Measurements from ENCODE around the gene SLC35B1.
A peak's percentile ranks its signal among the peaks of the same experiment; 100 is the strongest.

SLC35B1 gene

GRCh38 chr17:49707608-49708514 lies at the start of gene SLC35B1:
Gene SLC35B1 (minus strand): TSS chr17:49707964. CDS start chr17:49707833, 131 bp downstream.
- in situ Hi-C loops (cut with HindIII; ENCODE audit: low pct_unique_long_range_greater_than_20kb, low sequenced_read_pairs): no loop called here

GRCh38 chr17:49757151-49757777 lies 49.5 kb upstream of the SLC35B1 start:
- DNase-seq (ENCODE audit: low read depth in 1 of 2, low spot score in 1 of 2): no peak
- TF ChIP-seq JUND (IDR thresholded peaks at IDR 0.05; ENCODE audit: low read depth): no peak
- in situ Hi-C loops (cut with HindIII; ENCODE audit: low pct_unique_long_range_greater_than_20kb, low sequenced_read_pairs): no loop called here

More at GRCh38 chr17:49707608-49708514, at the start of gene SLC35B1:
- DNase-seq (ENCODE audit: low read depth in 1 of 2, low spot score in 1 of 2): peak; percentile 98 to 100
- TF ChIP-seq JUND (IDR thresholded peaks at IDR 0.05; ENCODE audit: low read depth): no peak

GRCh38 chr17:49756323-49757150 lies 48.8 kb upstream of the SLC35B1 start:
- TF ChIP-seq JUND (IDR thresholded peaks at IDR 0.05; ENCODE audit: low read depth): no peak
- in situ Hi-C loops (cut with HindIII; ENCODE audit: low pct_unique_long_range_greater_than_20kb, low sequenced_read_pairs): no loop called here
- no peak for DNase-seq (ENCODE audit: low read depth in 1 of 2, low spot score in 1 of 2)

DNA sequence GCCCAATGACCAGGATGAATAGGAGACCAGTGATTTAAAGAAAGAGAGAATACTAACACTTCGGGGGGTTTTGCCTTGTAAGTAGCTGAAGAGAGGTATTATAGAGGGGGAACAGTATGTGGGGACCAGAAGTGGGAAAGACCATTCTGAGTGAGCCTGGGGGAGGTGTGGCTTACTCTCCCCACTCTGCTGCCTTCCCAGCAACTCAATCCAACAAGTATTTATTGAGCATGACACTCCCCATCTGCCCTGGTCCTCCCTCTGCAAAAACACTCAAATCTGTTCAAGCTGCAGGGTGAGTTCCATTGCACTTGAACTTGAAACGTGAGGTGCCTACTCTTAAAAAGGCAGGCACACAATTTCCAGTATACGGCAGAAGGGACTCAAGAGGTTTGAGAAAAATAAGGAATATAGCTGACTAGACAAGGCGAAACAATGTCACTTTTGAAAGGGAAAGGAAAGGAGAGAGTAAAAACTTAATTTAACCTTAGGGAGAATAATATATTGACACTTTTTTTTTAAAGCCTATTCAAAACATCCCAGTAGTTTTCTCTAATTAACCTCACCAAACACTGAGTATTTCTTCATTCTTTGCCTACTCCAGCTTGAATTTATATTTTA lies 48.0 kb upstream of the SLC35B1 start:
- no peak for DNase-seq (ENCODE audit: low read depth in 1 of 2, low spot score in 1 of 2)
- in situ Hi-C loops (cut with HindIII; ENCODE audit: low pct_unique_long_range_greater_than_20kb, low sequenced_read_pairs): no loop called here

GRCh38 chr17:49753959-49754391 lies 46.2 kb upstream of the SLC35B1 start:
- no peak for DNase-seq (ENCODE audit: low read depth in 1 of 2, low spot score in 1 of 2)
- in situ Hi-C loops (cut with HindIII; ENCODE audit: low pct_unique_long_range_greater_than_20kb, low sequenced_read_pairs): no loop called here
- no peak for TF ChIP-seq JUND (IDR thresholded peaks at IDR 0.05; ENCODE audit: low read depth)

More for the DNA sequence above, 48.0 kb upstream of the SLC35B1 start:
- TF ChIP-seq JUND (IDR thresholded peaks at IDR 0.05; ENCODE audit: low read depth): no peak

GRCh38 chr17:49752508-49752907 lies 44.7 kb upstream of the SLC35B1 start:
- in situ Hi-C loops (cut with HindIII; ENCODE audit: low pct_unique_long_range_greater_than_20kb, low sequenced_read_pairs): no loop called here
- no peak for DNase-seq (ENCODE audit: low read depth in 1 of 2, low spot score in 1 of 2)
- TF ChIP-seq JUND (IDR thresholded peaks at IDR 0.05; ENCODE audit: low read depth): no peak

GRCh38 chr17:49749730-49750129 lies 42.0 kb upstream of the SLC35B1 start:
- TF ChIP-seq JUND (IDR thresholded peaks at IDR 0.05; ENCODE audit: low read depth): no peak
- in situ Hi-C loops (cut with HindIII; ENCODE audit: low pct_unique_long_range_greater_than_20kb, low sequenced_read_pairs): no loop called here
- no peak for DNase-seq (ENCODE audit: low read depth in 1 of 2, low spot score in 1 of 2)

DNA sequence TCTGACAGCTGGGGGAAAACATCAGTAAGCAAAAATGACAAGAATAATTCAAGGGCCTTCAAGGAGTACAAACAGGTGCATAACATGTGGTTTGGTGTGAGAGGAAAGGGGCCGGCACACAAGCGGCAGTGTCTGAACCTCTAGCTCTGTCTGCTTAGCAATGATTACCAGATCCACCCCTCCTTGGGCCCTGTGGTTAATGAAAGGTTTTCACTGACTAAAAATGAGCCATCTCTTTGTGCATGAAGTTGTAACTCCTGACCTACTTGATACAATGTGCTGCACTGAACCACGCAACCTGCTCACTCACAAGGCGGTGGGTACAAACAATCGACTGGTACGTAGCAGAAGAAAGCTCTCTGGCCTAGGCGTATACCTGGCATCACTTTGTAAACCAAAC lies 41.0 kb upstream of the SLC35B1 start:
- DNase-seq (ENCODE audit: low read depth in 1 of 2, low spot score in 1 of 2): no peak
- in situ Hi-C loops (cut with HindIII; ENCODE audit: low pct_unique_long_range_greater_than_20kb, low sequenced_read_pairs): no loop called here
- no peak for TF ChIP-seq JUND (IDR thresholded peaks at IDR 0.05; ENCODE audit: low read depth)

DNA sequence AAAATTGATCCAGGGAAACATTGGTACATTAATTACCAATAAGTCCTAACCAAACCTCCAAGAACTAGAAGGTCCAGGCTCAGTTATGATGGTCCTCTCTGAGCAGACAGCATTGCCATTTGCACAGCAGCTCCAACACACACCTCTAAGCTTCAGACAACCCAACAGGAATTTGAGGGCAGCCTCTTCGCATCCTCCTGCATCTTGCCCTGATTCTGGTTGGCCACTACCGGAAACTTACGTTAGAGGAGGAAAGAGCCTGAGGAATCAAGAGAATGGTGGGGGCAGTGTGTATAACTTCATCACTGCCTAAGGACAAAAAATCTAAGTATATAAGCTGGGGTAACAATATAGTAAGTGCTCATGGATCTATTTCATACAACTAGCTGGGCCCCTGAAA lies 40.5 kb upstream of the SLC35B1 start:
- in situ Hi-C loops (cut with HindIII; ENCODE audit: low pct_unique_long_range_greater_than_20kb, low sequenced_read_pairs): no loop called here
- TF ChIP-seq JUND (IDR thresholded peaks at IDR 0.05; ENCODE audit: low read depth): no peak
- DNase-seq (ENCODE audit: low read depth in 1 of 2, low spot score in 1 of 2): no peak

DNA sequence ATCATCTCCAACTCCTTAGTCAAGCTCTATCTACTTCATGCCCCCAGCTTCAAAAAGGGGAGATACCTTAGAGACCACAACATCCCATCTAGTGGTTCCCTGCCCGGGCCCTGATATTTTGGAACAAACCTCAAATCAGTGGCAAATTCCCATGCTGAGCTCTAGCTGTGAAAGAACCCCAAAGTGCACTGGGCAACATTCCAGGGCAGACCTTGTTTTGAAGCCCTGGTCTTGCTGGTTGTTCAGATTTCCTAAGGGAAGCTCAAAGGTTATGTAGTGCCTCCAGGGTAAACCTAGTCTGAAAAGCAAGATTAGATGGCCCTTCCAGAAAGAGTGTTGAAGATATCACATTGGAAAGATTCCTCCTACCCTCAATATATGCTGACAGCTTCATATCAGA lies 39.9 kb upstream of the SLC35B1 start:
- TF ChIP-seq JUND (IDR thresholded peaks at IDR 0.05; ENCODE audit: low read depth): no peak
- in situ Hi-C loops (cut with HindIII; ENCODE audit: low pct_unique_long_range_greater_than_20kb, low sequenced_read_pairs): no loop called here
- DNase-seq (ENCODE audit: low read depth in 1 of 2, low spot score in 1 of 2): no peak

GRCh38 chr17:49746791-49747490 lies 39.2 kb upstream of the SLC35B1 start:
- no peak for TF ChIP-seq JUND (IDR thresholded peaks at IDR 0.05; ENCODE audit: low read depth)
- no peak for DNase-seq (ENCODE audit: low read depth in 1 of 2, low spot score in 1 of 2)
- in situ Hi-C loops (cut with HindIII; ENCODE audit: low pct_unique_long_range_greater_than_20kb, low sequenced_read_pairs): no loop called here
